ENCODE results near the gene PCMT1. TPM values are rescaled to one million over a fixed set of nuclear protein-coding genes. Genes with fewer than 3 reads are reported as not detected.

PCMT1 gene
- total and polyA plus RNA-seq, 2 of the 4 experiments (the other 2 are of a cell fraction): 101 to 109 TPM

GRCh38 chr6:149833651-149834050 lies 84.1 kb downstream of the PCMT1 start:
- H3K27me3 ChIP-seq (ENCODE audit: control insufficient read depth, insufficient read depth, low read length): no peaks in the 10 kb centered on the region
- H3K4me3 ChIP-seq (ENCODE audit: insufficient read depth, low read depth, low read length): no peak overlapping the region
- intact Hi-C loops (cut with micrococcal nuclease): loop anchor here (1.0 to 2.0 kb wide), 3 partner anchors 28 to 183 kb away; no protein-coding TSS in a partner anchor
- H3K14ac ChIP-seq (replicated peaks; ENCODE audit: low read depth, low read length): no peak overlapping the region
- BruUV-seq (replicated peaks): no TSS peak
- no peak overlapping the region for H2BK120ac ChIP-seq (ENCODE audit: low read depth, low read length)
- H3K36me3 ChIP-seq (ENCODE audit: control insufficient read depth, insufficient read depth, low read length): peaks cover 27% of the 10 kb centered on the region
- peaks cover 8% of the 10 kb centered on the region; the same call in 1 of the 2 replicates for H4K20me1 ChIP-seq (ENCODE audit: insufficient read depth, low read length)
- H3K4me1 ChIP-seq (ENCODE audit: control insufficient read depth, insufficient read depth, low read length): peaks cover 6% of the 10 kb centered on the region
- peaks cover 2% of the 10 kb centered on the region; the same call in 1 of the 2 replicates for H3K9me1 ChIP-seq (ENCODE audit: insufficient read depth, low read length)
- H2BK15ac ChIP-seq (ENCODE audit: low read depth, low read length): no peak overlapping the region
- H2AK5ac ChIP-seq (ENCODE audit: low read depth, low read length): no peak overlapping the region
- H3K9me3 ChIP-seq (ENCODE audit: control insufficient read depth, insufficient read depth, low read length): no peaks in the 10 kb centered on the region
- dilution Hi-C loops (cut with HindIII; ENCODE audit: low sequenced_read_pairs, unreplicated experiment): no loop called here
- no peak for TF ChIP-seq MAZ (IDR thresholded peaks at IDR 0.05; ENCODE audit: borderline replicate concordance, low read depth, low read length)
- no peak for TF ChIP-seq SMC3 (IDR thresholded peaks at IDR 0.05; ENCODE audit: low read depth, low read length)
- no peak for TF ChIP-seq NFE2L2 (IDR thresholded peaks at IDR 0.05; ENCODE audit: low read depth, low read length)
- no peak for TF ChIP-seq BHLHE40 (IDR thresholded peaks at IDR 0.05; ENCODE audit: low read depth, low read length)
- no peak for TF ChIP-seq ELK1 (IDR thresholded peaks at IDR 0.05; ENCODE audit: borderline replicate concordance, low read depth, low read length)
- TF ChIP-seq MAFK (IDR thresholded peaks at IDR 0.05; ENCODE audit: low read depth, low read length): no peak
- no peak for TF ChIP-seq FOS (IDR thresholded peaks at IDR 0.05; ENCODE audit: low read depth, low read length)
- TF ChIP-seq RAD21 (IDR thresholded peaks at IDR 0.05; ENCODE audit: low read length): no peak
- no peak for TF ChIP-seq RFX5 (IDR thresholded peaks at IDR 0.05; ENCODE audit: low read depth, low read length)
- no peak for TF ChIP-seq CTCF (conservative IDR thresholded peaks at IDR 0.05; ENCODE audit: low read depth, low read length)
- no peak for TF ChIP-seq CEBPB (IDR thresholded peaks at IDR 0.05; ENCODE audit: low read depth, low read length)
- no peak for TF ChIP-seq USF2 (IDR thresholded peaks at IDR 0.05; ENCODE audit: low read depth, low read length)
- no peak for TF ChIP-seq MXI1 (IDR thresholded peaks at IDR 0.05; ENCODE audit: borderline replicate concordance, low read depth, low read length)
- TF ChIP-seq CHD1 (IDR thresholded peaks at IDR 0.05; ENCODE audit: low read depth, low read length): no peak
- no peak for TF ChIP-seq RCOR1 (IDR thresholded peaks at IDR 0.05; ENCODE audit: insufficient replicate concordance, low read length)
- no peak for TF ChIP-seq POLR2A (IDR thresholded peaks at IDR 0.05; ENCODE audit: low read depth, low read length)
- H2BK20ac ChIP-seq (ENCODE audit: low read depth, low read length): no peak overlapping the region
- no peak overlapping the region for H3K23ac ChIP-seq (ENCODE audit: low read depth, low read length)
- no CpG with 5 or more reads among the region's 3 CpGs for WGBS, 2 experiments (ENCODE audit: extremely low coverage in 2 of 2, insufficient read length in 1 of 2)
- no peak overlapping the region for H3K4me2 ChIP-seq (ENCODE audit: low read depth, low read length)
- ATAC-seq (ENCODE audit: low read depth) (no peak), DNase-seq (no peak)
- ChIA-PET CTCF (interaction anchor here (1.1 kb wide), 1 partner anchor 91 kb away, joined by 4 read pairs; no protein-coding TSS in a partner anchor), POLR2A (ENCODE audit: unreplicated experiment) (no interaction called here)
- H3K9ac ChIP-seq (ENCODE audit: low read depth, low read length): no peak overlapping the region
- no peak overlapping the region for H4K5ac ChIP-seq (ENCODE audit: low read depth, low read length)
- no peak overlapping the region for H4K8ac ChIP-seq (ENCODE audit: low read depth in 2 of 2, low read length in 2 of 2)
- H2AFZ ChIP-seq (replicated peaks; ENCODE audit: low read length, poor library complexity): no peak overlapping the region
- no peak overlapping the region for H4K91ac ChIP-seq (ENCODE audit: insufficient read depth, low read depth, low read length)
- H3K79me1 ChIP-seq (ENCODE audit: low read depth in 1 of 2, low read length in 2 of 2): peaks cover 10 to 30% of the 10 kb centered on the region in 2 experiments
- no peak overlapping the region for H3K18ac ChIP-seq (ENCODE audit: low read depth, low read length)
- H3K56ac ChIP-seq (ENCODE audit: extremely low read depth, insufficient read depth, low read length): no peak overlapping the region
- no peak overlapping the region for H2BK5ac ChIP-seq (ENCODE audit: low read depth, low read length, poor library complexity, severe bottlenecking)
- no peak overlapping the region for H2AK9ac ChIP-seq (replicated peaks; ENCODE audit: low read depth, low read length, poor library complexity)
- H3K4ac ChIP-seq (ENCODE audit: low read depth, low read length): no peak overlapping the region
- H3K27ac ChIP-seq (ENCODE audit: insufficient read depth, low read length): no peak overlapping the region
- in situ Hi-C loops (cut with MboI; ENCODE audit: low sequenced_read_pairs): loop anchor here (5.0 to 25.0 kb wide), 3 partner anchors 34 to 1229 kb away; partner anchors contain the start of gene RAET1G
